Lung (tissue), 12 donors: ENCODE data around the gene EYS. TPM values are rescaled to one million over a fixed set of nuclear protein-coding genes. Genes with fewer than 3 reads are reported as not detected.
A peak's percentile ranks its signal among the peaks of the same experiment; 100 is the strongest.

Experiments
- ATAC-seq: fragments of 200-7000 bp; cut with Tn5 transposase; one replicate; pipeline ENCODE4 v1.9.1; 2020; ENCODE audit warnings: moderate number of reproducible peaks; ENCODE audit not compliant: insufficient read depth, low FRiP score
- DNase-seq, 3 donors: peaks; one replicate each; pipeline ENCODE4 v3.0.0-alpha.2; 2013 to 2017
- H3K27ac ChIP-seq, 2 donors: one replicate each; pipeline ENCODE4 v1.5.1; 2013; ENCODE audit warnings: mild to moderate bottlenecking in 2 of 2, moderate library complexity in 2 of 2, control low read depth in 1 of 2, inconsistent platforms in 1 of 2, low read depth in 1 of 2, low read length in 1 of 2
- H3K27me3 ChIP-seq, 3 donors: one replicate each; pipeline ENCODE4 v1.5.1; 2013; ENCODE audit warnings: low read length in 2 of 3; ENCODE audit not compliant: control insufficient read depth in 3 of 3, insufficient read depth in 3 of 3
- H3K36me3 ChIP-seq, 4 donors: one replicate each; pipeline ENCODE4 v1.5.1; 2013; ENCODE audit warnings: low read length in 4 of 4, mild to moderate bottlenecking in 1 of 4, moderate library complexity in 1 of 4; ENCODE audit not compliant: control insufficient read depth in 4 of 4, insufficient read depth in 4 of 4
- H3K4me1 ChIP-seq, 5 donors: one replicate each; pipeline ENCODE4 v1.5.1; 2013; ENCODE audit warnings: low read length in 5 of 5, mild to moderate bottlenecking in 2 of 5, moderate library complexity in 1 of 5; ENCODE audit not compliant: control insufficient read depth in 5 of 5, insufficient read depth in 5 of 5
- H3K4me3 ChIP-seq: one replicate; pipeline ENCODE4 v1.5.1; 2013; ENCODE audit warnings: mild to moderate bottlenecking, control low read depth, moderate library complexity
- H3K9ac ChIP-seq, 2 donors: one replicate each; pipeline ENCODE4 v1.5.1; 2013; ENCODE audit warnings: low read length in 2 of 2, control low read depth in 1 of 2; ENCODE audit not compliant: insufficient read depth in 1 of 2
- H3K9me3 ChIP-seq, 4 donors: one replicate each; pipeline ENCODE4 v1.5.1; 2013; ENCODE audit warnings: low read length in 3 of 4, mild to moderate bottlenecking in 1 of 4, moderate library complexity in 1 of 4; ENCODE audit not compliant: control insufficient read depth in 4 of 4, insufficient read depth in 3 of 4
- WGBS, 2 donors: extraction: QIAGEN DNeasy Blood & Tissue Kit; methylation state at CpG; one replicate each; pipeline ENCODE4 v1.1.7; 2013; 5-methylcytosine and 5-hydroxymethylcytosine counted together
- polyA plus RNA-seq, 2 donors: library from polyadenylated mRNA; stranded (reverse); fragments of 200-250 nt; gene quantifications; one replicate each; pipeline ENCODE4 v1.2.1, GENCODE V29; 2013
- total RNA-seq, 2 donors: library from RNA; depleted of rRNA in 1 of 2; stranded (reverse); fragments of >200 nt in 1 of 2; gene quantifications; one replicate each; pipeline ENCODE4 v1.2.1, GENCODE V29; 2014 to 2021
- TF ChIP-seq, protein P1 (sequence below): IDR thresholded peaks from 2 replicates; pipeline ENCODE4 v1.5.1; 2012; ENCODE audit warnings: mild to moderate bottlenecking; ENCODE audit errors: control extremely low read depth, extremely low read depth
- donor health status: control.
- donor health status: control.
- donor health status: Bipolar disorder and iron deficiency.
- donor health status: healthy.
- donor health status: DM: yes; HTN: yes; CAD: no.

EYS gene
- total and polyA plus RNA-seq, 4 donors: 0.06 to 0.34 (median 0.12) TPM

DNA sequence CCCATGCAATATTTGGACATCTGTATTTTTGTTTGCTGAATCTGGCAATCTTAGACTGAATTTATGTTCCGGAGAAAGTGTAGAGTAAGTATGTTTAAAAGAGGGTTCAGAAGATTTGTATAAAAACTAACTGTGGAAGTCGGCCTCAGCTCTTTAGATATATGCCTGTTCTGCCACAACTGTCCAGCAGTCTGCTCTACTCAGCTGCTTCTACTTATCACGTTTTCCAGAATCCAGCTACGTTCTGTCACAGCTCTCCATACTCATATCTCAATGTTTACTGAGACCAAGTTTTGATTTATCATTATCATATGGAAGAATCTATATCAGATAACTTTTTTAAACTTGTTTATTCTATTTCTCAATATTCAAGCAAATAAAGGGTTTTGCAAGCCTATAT, 721.3 kb downstream of the EYS start:
- Histone ChIP-seq H3K4me3 (no peak overlapping the region), H3K4me1 (no peaks in the 10 kb centered on the region), H3K27ac (no peak overlapping the region), H3K9ac (no peak overlapping the region), H3K9me3 (no peaks in the 10 kb centered on the region), H3K27me3 (no peaks in the 10 kb centered on the region), H3K36me3 (no peaks in the 10 kb centered on the region)
- 58% methylated on average over 4 of the region's 4 CpGs for WGBS, 2 donors
- DNase-seq: peak in 2 of 3 donors; percentile 21 to 57
- ATAC-seq: no peak
- TF ChIP-seq, protein P1, sequence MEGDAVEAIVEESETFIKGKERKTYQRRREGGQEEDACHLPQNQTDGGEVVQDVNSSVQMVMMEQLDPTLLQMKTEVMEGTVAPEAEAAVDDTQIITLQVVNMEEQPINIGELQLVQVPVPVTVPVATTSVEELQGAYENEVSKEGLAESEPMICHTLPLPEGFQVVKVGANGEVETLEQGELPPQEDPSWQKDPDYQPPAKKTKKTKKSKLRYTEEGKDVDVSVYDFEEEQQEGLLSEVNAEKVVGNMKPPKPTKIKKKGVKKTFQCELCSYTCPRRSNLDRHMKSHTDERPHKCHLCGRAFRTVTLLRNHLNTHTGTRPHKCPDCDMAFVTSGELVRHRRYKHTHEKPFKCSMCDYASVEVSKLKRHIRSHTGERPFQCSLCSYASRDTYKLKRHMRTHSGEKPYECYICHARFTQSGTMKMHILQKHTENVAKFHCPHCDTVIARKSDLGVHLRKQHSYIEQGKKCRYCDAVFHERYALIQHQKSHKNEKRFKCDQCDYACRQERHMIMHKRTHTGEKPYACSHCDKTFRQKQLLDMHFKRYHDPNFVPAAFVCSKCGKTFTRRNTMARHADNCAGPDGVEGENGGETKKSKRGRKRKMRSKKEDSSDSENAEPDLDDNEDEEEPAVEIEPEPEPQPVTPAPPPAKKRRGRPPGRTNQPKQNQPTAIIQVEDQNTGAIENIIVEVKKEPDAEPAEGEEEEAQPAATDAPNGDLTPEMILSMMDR: no peak

DNA sequence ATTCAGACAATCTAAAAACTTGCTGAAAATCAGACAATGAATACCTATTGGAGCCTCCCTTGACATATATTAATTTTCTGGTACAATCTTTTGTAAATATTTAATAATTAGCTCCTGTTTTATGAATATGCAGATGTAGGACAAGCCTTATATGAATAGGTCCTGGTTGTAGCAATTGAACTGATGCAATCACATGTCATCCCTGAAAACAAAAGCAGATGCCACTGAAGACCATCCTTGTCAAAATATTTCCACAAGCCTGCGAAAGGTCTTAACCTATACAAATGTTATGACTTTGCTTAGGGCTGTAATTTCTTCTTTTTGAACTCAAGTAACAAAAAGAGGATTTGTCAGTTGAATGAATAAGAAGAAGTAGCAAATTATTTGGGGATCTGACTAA, 722.1 kb downstream of the EYS start:
- 88 to 94% methylated on average over 1 of the region's 1 CpG for WGBS, 2 donors
- DNase-seq (no peak), ATAC-seq (no peak)
- no peaks in the 10 kb centered on the region for H3K9me3 ChIP-seq
- no peaks in the 10 kb centered on the region for H3K36me3 ChIP-seq
- no peak overlapping the region for H3K27ac ChIP-seq
- H3K4me3 ChIP-seq: no peak overlapping the region
- H3K9ac ChIP-seq: no peak overlapping the region
- H3K4me1 ChIP-seq: no peaks in the 10 kb centered on the region
- no peaks in the 10 kb centered on the region for H3K27me3 ChIP-seq
- TF ChIP-seq, protein P1: no peak

DNA sequence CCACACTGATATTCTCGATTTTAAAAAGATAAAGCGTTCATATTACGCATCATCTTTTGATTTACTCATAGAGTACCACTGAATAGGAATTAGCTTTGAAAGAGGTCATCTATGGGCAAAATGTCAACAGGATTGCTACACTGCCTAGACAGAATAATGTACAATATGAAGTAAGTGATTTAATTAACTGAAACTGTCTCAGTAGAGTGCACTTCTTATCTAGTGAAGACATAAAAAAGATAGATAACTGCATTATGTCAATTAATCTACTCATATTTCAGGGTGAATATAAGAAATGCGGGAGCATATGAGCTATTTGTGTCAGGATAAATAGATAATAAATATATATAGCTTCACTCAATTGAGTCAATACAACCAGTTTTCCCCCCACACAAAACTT, 723.9 kb downstream of the EYS start:
- no peaks in the 10 kb centered on the region for H3K36me3 ChIP-seq
- 92 to 95% methylated on average over 4 of the region's 4 CpGs for WGBS, 2 donors
- no peak overlapping the region for H3K9ac ChIP-seq
- no peak overlapping the region for H3K27ac ChIP-seq
- H3K27me3 ChIP-seq: no peaks in the 10 kb centered on the region
- TF ChIP-seq, protein P1: no peak
- H3K4me1 ChIP-seq: no peaks in the 10 kb centered on the region
- H3K9me3 ChIP-seq: no peaks in the 10 kb centered on the region
- no peak overlapping the region for H3K4me3 ChIP-seq
- no peak for DNase-seq
- no peak for ATAC-seq

DNA sequence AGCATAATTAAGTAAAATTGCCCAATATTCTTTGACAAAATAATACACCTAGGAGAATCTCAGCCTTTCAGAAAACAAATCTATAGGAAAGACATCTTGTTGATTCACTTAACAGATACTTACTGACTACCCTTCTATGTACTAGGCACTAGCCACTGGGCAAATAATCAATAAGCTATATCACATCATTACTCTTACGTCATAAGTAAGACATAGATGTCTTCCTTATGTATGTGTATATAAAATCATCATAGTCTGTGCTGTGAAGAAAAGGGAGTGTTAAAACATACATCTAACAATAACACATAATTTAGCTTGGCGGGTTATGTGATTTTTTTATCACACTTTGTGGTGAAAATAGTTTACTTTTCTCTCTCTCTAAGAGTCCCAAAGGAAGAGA, 733.9 kb downstream of the EYS start:
- Histone ChIP-seq H3K4me3 (no peak overlapping the region), H3K4me1 (no peaks in the 10 kb centered on the region), H3K36me3 (no peaks in the 10 kb centered on the region), H3K9ac (no peak overlapping the region), H3K9me3 (no peaks in the 10 kb centered on the region), H3K27ac (no peak overlapping the region), H3K27me3 (no peaks in the 10 kb centered on the region)
- no peak for DNase-seq
- WGBS, 2 donors: 83 to 90% methylated on average over 2 of the region's 2 CpGs
- ATAC-seq: no peak
- TF ChIP-seq, protein P1: no peak
